ENCODE results near the gene BEGAIN.

DNA sequence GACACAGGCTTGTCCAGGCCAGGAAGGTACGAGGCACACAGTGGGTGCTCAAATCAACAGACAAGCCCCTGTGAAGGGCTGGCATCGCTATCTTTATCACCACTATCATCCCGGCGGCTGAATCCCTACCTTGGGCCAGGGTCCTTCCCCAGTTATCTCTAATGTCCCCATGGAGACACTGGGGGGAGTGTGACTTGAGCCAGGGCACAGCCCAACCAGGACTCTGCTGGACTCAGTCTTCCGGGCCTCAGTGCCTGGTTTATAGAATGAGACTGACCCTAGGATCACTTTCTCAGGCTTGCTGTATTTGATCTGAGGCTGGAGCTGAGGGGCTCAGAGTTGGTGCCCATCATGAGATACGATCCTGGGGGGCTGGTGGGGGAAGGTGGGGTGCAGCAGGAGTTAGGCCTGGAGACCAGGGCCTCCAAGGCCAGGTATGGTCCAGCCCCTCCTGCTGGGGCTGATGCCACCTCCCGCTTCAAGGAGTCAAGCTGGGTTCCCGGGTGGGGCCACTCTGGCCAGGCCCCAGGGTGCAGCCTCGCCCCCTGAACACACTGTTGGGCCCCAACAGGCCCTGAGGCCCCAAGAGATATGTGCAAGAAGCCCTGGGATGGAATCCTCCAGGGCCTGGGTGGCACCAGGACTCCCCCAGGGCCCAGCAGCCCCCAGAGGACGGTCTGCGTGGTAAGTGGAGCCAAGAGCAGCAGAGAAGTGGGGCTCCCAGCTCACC, 11.8 kb downstream of the BEGAIN start:
- no peak for TF ChIP-seq XRCC5 (IDR thresholded peaks at IDR 0.05; ENCODE audit: low read depth, low read length)
- TF ChIP-seq BMI1 (IDR thresholded peaks at IDR 0.05; ENCODE audit: low read length): no peak

All from K562 (cell line).